ENCODE results near the gene SLC35F1.

SLC35F1 gene

GRCh38 chr6:118100717-118101116 lies 193.7 kb downstream of the SLC35F1 start:
- TF ChIP-seq, protein P1, sequence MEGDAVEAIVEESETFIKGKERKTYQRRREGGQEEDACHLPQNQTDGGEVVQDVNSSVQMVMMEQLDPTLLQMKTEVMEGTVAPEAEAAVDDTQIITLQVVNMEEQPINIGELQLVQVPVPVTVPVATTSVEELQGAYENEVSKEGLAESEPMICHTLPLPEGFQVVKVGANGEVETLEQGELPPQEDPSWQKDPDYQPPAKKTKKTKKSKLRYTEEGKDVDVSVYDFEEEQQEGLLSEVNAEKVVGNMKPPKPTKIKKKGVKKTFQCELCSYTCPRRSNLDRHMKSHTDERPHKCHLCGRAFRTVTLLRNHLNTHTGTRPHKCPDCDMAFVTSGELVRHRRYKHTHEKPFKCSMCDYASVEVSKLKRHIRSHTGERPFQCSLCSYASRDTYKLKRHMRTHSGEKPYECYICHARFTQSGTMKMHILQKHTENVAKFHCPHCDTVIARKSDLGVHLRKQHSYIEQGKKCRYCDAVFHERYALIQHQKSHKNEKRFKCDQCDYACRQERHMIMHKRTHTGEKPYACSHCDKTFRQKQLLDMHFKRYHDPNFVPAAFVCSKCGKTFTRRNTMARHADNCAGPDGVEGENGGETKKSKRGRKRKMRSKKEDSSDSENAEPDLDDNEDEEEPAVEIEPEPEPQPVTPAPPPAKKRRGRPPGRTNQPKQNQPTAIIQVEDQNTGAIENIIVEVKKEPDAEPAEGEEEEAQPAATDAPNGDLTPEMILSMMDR (IDR thresholded peaks at IDR 0.05; ENCODE audit: low read depth, low read length, missing control alignments) = no peak
- no peak overlapping the region for H3K4me3 ChIP-seq (ENCODE audit: low read depth, low read length)
- DNase-seq (ENCODE audit: low read depth) = no peak

DNA sequence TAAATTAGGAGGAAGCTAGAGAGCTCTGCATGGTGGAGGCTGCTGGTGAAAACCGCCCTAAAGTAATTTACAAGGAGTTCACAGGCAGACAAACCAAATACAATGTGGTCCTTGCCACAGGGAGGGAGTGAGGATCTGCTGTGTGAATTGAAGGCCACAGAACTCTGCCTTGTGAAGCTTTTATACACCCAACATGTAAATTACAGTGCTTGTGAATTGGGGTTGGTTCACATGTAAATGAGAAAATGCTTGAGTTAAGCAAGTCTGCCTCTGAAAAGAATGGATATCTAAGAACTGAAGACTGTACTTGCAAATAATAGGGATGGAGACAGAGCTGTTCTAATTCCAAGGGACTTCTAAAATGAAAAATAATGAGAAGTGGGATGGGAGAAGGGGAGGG lies 194.2 kb downstream of the SLC35F1 start:
- TF ChIP-seq, protein P1 (IDR thresholded peaks at IDR 0.05; ENCODE audit: low read depth, low read length, missing control alignments) = no peak
- no peak overlapping the region for H3K4me3 ChIP-seq (ENCODE audit: low read depth, low read length)
- no peak for DNase-seq (ENCODE audit: low read depth)

DNA sequence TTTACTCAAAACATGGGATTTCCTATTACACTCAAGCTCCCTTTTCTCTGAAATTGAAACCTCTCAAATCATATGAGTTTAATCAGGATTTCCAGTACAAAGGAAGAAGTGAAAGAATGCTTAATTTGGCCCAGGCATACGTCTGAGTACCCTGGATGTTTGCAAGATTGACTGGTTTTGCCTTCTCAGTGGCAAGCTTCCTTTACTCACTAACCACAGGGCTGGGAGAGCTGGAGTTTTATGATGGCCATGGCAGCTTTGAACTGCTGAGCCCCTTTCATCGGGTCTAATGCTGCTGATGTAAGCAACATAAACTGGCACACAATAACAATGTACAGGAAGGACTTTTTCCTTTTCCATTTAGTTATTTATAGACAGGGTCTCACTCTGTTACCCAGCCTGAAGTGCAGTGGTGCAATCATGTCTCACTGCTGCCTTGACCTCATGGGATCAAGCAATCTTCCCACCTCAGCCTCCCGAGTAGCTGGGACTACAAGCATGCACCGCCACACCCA lies 194.8 kb downstream of the SLC35F1 start:
- TF ChIP-seq, protein P1 (IDR thresholded peaks at IDR 0.05; ENCODE audit: low read depth, low read length, missing control alignments) = no peak
- no peak overlapping the region for H3K4me3 ChIP-seq (ENCODE audit: low read depth, low read length)
- no peak for DNase-seq (ENCODE audit: low read depth)

DNA sequence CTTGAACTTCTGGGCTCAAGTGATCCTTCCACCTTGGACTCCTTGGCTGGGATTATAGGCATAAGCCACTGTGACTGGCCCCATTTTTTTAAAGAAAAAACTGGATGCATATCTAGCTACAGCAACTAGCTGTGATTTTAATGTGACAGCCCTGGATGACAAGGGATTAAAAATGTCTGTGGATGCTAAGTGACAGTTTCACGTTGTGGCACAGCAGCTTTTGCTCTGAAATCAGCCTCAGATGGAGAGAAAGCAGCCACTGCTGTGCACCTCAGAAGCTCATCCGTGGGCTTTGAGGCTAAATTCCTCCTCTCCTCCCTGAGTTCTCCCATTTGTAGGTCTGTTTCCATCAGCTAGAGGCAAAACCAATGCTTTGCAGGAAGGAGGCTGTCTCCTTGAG lies 195.3 kb downstream of the SLC35F1 start:
- H3K4me3 ChIP-seq (ENCODE audit: low read depth, low read length) = no peak overlapping the region
- no peak for DNase-seq (ENCODE audit: low read depth)
- TF ChIP-seq, protein P1 (IDR thresholded peaks at IDR 0.05; ENCODE audit: low read depth, low read length, missing control alignments) = no peak

DNA sequence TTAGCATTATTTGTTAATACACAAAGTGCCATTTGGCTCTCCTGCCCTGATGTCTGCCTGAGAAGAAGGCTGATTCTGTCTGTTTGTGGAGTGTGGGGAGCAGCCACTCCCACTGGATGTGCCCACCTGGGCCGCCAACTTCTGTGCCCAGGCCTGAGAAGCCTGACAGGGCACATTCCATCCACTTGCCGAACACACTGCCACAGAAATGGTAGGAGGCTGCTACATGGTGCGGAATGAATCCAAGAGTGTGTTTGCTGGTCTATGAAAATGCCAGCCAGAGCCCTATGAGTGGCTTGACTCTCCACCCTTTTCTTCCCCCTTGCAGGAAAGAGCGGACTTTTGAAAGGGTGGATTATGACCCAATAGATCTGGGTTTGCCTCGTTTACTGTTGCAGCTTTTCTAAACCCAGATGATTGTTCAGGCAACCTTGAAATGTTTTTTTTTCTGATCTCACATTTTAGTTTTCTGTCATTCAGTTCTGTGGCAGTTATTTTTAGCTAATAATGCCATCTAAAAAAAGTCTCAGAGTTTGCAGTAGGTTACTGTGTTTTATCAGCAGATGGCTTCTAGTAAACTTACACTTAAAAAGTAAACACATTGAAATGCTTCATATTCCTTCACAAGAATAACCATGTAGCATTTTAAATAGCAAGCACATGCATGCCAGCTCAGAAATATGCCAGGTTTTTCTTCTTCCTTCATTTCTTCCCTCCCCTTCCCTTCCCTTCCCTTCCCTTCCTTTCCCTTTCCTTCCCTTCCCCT lies 196.5 kb downstream of the SLC35F1 start:
- H3K4me3 ChIP-seq (ENCODE audit: low read depth, low read length) = no peak overlapping the region
- TF ChIP-seq, protein P1 (IDR thresholded peaks at IDR 0.05; ENCODE audit: low read depth, low read length, missing control alignments) = no peak
- DNase-seq (ENCODE audit: low read depth) = no peak

GRCh38 chr6:118122161-118122725 lies 215.2 kb downstream of the SLC35F1 start:
- DNase-seq (ENCODE audit: low read depth) = no peak
- no peak overlapping the region for H3K4me3 ChIP-seq (ENCODE audit: low read depth, low read length)
- TF ChIP-seq, protein P1 (IDR thresholded peaks at IDR 0.05; ENCODE audit: low read depth, low read length, missing control alignments) = no peak
